Renal cortex interstitium (tissue), 11 donors: ENCODE results near the gene FAT4. TPM values are rescaled to one million over a fixed set of nuclear protein-coding genes. Genes with fewer than 3 reads are reported as not detected.

Experiments
- DNase-seq, 11 donors: peaks; one replicate each; pipeline ENCODE4 v3.0.0-alpha.2; 2013; ENCODE audit warnings: low read depth in 9 of 11, low spot score in 4 of 11; ENCODE audit errors: extremely low read depth in 1 of 11
- polyA plus RNA-seq, 3 donors: library from polyadenylated mRNA; unstranded; fragments of 120-200 nt; gene quantifications; one replicate each; pipeline ENCODE4 v1.2.1, GENCODE V29; 2013; ENCODE audit not compliant: insufficient read length in 3 of 3

FAT4 gene
- polyA plus RNA-seq, 3 donors: 29.4 to 36.8 (median 35.0) TPM

DNA sequence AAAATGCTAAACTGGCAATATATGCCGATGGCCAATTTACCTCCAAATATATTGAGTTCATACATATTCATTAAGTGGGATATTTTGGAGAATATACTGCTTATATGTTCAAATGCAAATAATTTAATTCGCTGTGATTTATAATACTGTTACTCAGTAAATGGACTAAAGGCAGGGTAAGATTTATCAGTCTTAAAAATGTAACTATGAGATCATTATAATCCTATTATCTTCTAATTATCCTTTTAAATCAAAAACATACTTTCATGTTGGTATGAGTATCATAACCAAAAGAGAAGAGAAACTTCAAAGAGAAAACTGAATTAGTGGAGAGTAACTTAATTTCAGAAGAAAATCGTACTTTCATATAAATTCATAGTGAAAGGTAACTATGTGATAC lies 44.6 kb downstream of the FAT4 start:
- DNase-seq: no peak

DNA sequence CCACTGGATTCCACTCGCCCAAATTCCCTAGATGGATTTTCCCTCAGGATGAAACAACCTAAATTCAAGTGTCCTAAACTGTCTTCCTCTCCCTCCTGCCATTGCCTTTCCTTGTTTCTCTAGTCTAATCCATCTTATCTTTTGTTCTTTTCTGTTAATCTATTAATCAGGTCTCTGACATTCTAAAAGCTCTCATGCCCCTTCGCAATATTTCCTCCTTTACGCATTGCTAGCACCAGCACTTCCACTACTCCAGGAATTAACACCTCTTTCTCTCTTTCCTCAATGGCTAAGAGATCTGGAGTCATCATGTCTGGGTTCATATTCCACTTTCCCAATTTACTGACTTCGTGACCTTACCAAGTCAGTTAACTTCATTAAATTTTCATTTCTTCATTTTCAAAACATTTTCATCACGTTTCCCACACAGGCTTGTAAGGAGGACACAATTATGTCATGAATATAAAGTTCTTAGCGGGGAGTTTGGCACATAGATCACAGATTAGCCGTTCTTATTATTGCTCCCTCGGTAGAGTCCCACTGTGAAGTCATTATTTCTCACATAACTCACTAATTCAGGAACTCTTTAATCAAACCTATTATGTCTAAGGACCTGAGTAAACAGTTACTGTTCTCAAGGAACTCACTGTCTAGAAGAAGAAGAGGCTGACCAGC lies 45.3 kb downstream of the FAT4 start:
- no peak for DNase-seq

DNA sequence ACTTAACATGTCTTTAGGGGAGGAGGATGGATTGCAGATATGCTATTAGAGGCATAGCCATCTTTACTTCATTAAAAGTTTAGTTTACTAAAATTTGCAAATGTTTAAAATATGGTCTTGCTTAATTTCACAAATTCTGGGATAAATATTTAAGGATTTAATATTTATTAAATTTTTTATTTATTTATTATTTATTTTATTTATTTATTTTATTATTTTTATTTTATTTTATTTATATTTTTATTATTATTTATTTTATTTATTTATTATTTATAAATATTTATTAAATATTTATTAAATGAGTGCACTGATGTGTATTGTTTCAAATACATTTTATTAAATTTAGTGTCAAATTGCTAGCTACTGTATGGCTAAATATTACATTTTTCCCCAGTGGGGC lies 46.0 kb downstream of the FAT4 start:
- no peak for DNase-seq
